Measurements from ENCODE around the gene METTL8. TPM values are rescaled to one million over a fixed set of nuclear protein-coding genes. Genes with fewer than 3 reads are reported as not detected.

METTL8 gene
- total and polyA plus RNA-seq, 2 experiments from 2014 or later = 16.8 to 30.5 TPM

GRCh38 chr2:171342067-171342413 is 91.8 kb downstream of the METTL8 start:
- Histone ChIP-seq H3K9me3 (ENCODE audit: low read depth) (no peaks in the 10 kb centered on the region), H3K9me2 (replicated peaks; ENCODE audit: insufficient read depth) (no peaks in the 10 kb centered on the region), H3K36me3 (replicated peaks; ENCODE audit: insufficient read depth, low read depth) (no peaks in the 10 kb centered on the region), H4K20me1 (ENCODE audit: insufficient read depth, poor library complexity, severe bottlenecking) (no peaks in the 10 kb centered on the region), H3K4me3 (no peak overlapping the region), H3K4me2 (no peak overlapping the region), H2AFZ (no peak overlapping the region), H3K27me3 (no peaks in the 10 kb centered on the region), H3K79me2 (no peaks in the 10 kb centered on the region), H3K4me1 (ENCODE audit: insufficient read depth) (no peaks in the 10 kb centered on the region), H3K27ac (no peak overlapping the region)
- TF ChIP-seq EZH2 (IDR thresholded peaks at IDR 0.05; ENCODE audit: borderline replicate concordance) = no peak
- TF ChIP-seq CTCF (IDR thresholded peaks at IDR 0.05; ENCODE audit: poor library complexity) = no peak
- TF ChIP-seq EZH2phosphoT487 (IDR thresholded peaks at IDR 0.05; ENCODE audit: low read depth, severe bottlenecking, unreplicated experiment) = no peak
- whole genome bisulfite sequencing (ENCODE audit: low lambda C conversion rate, missing lambda C conversion rate) = 31% methylated on average over 1 of the region's 1 CpG
- DNase-seq (ENCODE audit: low spot score) = no peak

- no peak for TF ChIP-seq EZH2phosphoT487 (IDR thresholded peaks at IDR 0.05; ENCODE audit: low read depth, severe bottlenecking, unreplicated experiment)
- TF ChIP-seq CTCF (IDR thresholded peaks at IDR 0.05; ENCODE audit: poor library complexity) = no peak
- no peak for TF ChIP-seq EZH2 (IDR thresholded peaks at IDR 0.05; ENCODE audit: borderline replicate concordance)
- Histone ChIP-seq H3K4me3 (no peak overlapping the region), H3K27ac (no peak overlapping the region), H2AFZ (no peak overlapping the region), H3K36me3 (replicated peaks; ENCODE audit: insufficient read depth, low read depth) (no peaks in the 10 kb centered on the region), H3K27me3 (no peaks in the 10 kb centered on the region), H3K79me2 (no peaks in the 10 kb centered on the region), H3K9me2 (replicated peaks; ENCODE audit: insufficient read depth) (no peaks in the 10 kb centered on the region), H4K20me1 (ENCODE audit: insufficient read depth, poor library complexity, severe bottlenecking) (no peaks in the 10 kb centered on the region), H3K4me1 (ENCODE audit: insufficient read depth) (no peaks in the 10 kb centered on the region), H3K9me3 (ENCODE audit: low read depth) (no peaks in the 10 kb centered on the region), H3K4me2 (no peak overlapping the region)
- WGBS (ENCODE audit: low lambda C conversion rate, missing lambda C conversion rate) = 95% methylated on average over 7 of the region's 7 CpGs
- no peak for DNase-seq (ENCODE audit: low spot score)
Observed at GRCh38 chr2:171341394-171342066, 92.3 kb downstream of the METTL8 start.

- H3K36me3 ChIP-seq (replicated peaks; ENCODE audit: insufficient read depth, low read depth) = no peaks in the 10 kb centered on the region
- no peak overlapping the region for H2AFZ ChIP-seq
- TF ChIP-seq EZH2 (IDR thresholded peaks at IDR 0.05; ENCODE audit: borderline replicate concordance) = no peak
- no peak for TF ChIP-seq CTCF (IDR thresholded peaks at IDR 0.05; ENCODE audit: poor library complexity)
- no peak for TF ChIP-seq EZH2phosphoT487 (IDR thresholded peaks at IDR 0.05; ENCODE audit: low read depth, severe bottlenecking, unreplicated experiment)
- no peak for DNase-seq (ENCODE audit: low spot score)
- no peaks in the 10 kb centered on the region for H3K4me1 ChIP-seq (ENCODE audit: insufficient read depth)
- 100% methylated on average over 1 of the region's 1 CpG for WGBS (ENCODE audit: low lambda C conversion rate, missing lambda C conversion rate)
- H3K4me3 ChIP-seq = no peak overlapping the region
- H3K27ac ChIP-seq = no peak overlapping the region
- H3K27me3 ChIP-seq = no peaks in the 10 kb centered on the region
- no peaks in the 10 kb centered on the region for H4K20me1 ChIP-seq (ENCODE audit: insufficient read depth, poor library complexity, severe bottlenecking)
- H3K79me2 ChIP-seq = no peaks in the 10 kb centered on the region
- no peaks in the 10 kb centered on the region for H3K9me3 ChIP-seq (ENCODE audit: low read depth)
- no peak overlapping the region for H3K4me2 ChIP-seq
- H3K9me2 ChIP-seq (replicated peaks; ENCODE audit: insufficient read depth) = no peaks in the 10 kb centered on the region
Observed at GRCh38 chr2:171334946-171335345, 98.8 kb downstream of the METTL8 start.
